ENCODE measurements around the gene A1BG. TPM values are rescaled to one million over a fixed set of nuclear protein-coding genes. Genes with fewer than 3 reads are reported as not detected.

The A1BG gene
- total RNA-seq, 2 donors from 2014 or later: 12.6 to 16.4 TPM

GRCh38 chr19:58366585-58367430 is 13.5 kb upstream of the A1BG start:
- Mint-ChIP-seq H3K4me1 (no peaks in the 10 kb centered on the region), H3K36me3 (ENCODE audit: low read depth) (peaks cover 7% of the 10 kb centered on the region), H3K27me3 (ENCODE audit: insufficient read depth) (peaks cover 2% of the 10 kb centered on the region), H3K27ac (no peak overlapping the region), H3K4me3 (no peak overlapping the region), H3K9me3 (no peaks in the 10 kb centered on the region)
- no peaks in the 10 kb centered on the region for H3K4me1 ChIP-seq (ENCODE audit: control insufficient read depth, insufficient read depth, low read length)
- WGBS, 2 experiments (ENCODE audit: insufficient coverage in 1 of 2, insufficient read length in 1 of 2): 93 to 97% methylated on average over 31 to 32 of the region's 32 CpGs
- no peaks in the 10 kb centered on the region for H3K36me3 ChIP-seq (ENCODE audit: control insufficient read depth, insufficient read depth, low read length)
- no peak for DNase-seq
- no peaks in the 10 kb centered on the region for H3K9me3 ChIP-seq (ENCODE audit: control insufficient read depth, low read length)
- H3K27me3 ChIP-seq (ENCODE audit: control insufficient read depth, insufficient read depth, low read length, poor library complexity, severe bottlenecking): no peaks in the 10 kb centered on the region
- no peak overlapping the region for H3K27ac ChIP-seq (ENCODE audit: low read depth, low read length)
- TF ChIP-seq CTCF (conservative IDR thresholded peaks at IDR 0.05): no peak
- H3K9ac ChIP-seq (ENCODE audit: extremely low read depth, low read length, poor library complexity, severe bottlenecking): no peak overlapping the region
- H3K4me3 ChIP-seq (ENCODE audit: low read length): no peak overlapping the region

- no peak for DNase-seq
- Mint-ChIP-seq H3K27me3 (ENCODE audit: insufficient read depth) (peaks cover 2% of the 10 kb centered on the region), H3K27ac (no peak overlapping the region), H3K4me3 (no peak overlapping the region), H3K9me3 (no peaks in the 10 kb centered on the region), H3K4me1 (no peaks in the 10 kb centered on the region), H3K36me3 (ENCODE audit: low read depth) (peaks cover 3% of the 10 kb centered on the region)
- no peak overlapping the region for H3K27ac ChIP-seq (ENCODE audit: low read depth, low read length)
- 92 to 93% methylated on average over 5 of the region's 5 CpGs for WGBS, 2 experiments (ENCODE audit: insufficient coverage in 1 of 2, insufficient read length in 1 of 2)
- H3K27me3 ChIP-seq (ENCODE audit: control insufficient read depth, insufficient read depth, low read length, poor library complexity, severe bottlenecking): no peaks in the 10 kb centered on the region
- H3K4me1 ChIP-seq (ENCODE audit: control insufficient read depth, insufficient read depth, low read length): no peaks in the 10 kb centered on the region
- no peak for TF ChIP-seq CTCF (conservative IDR thresholded peaks at IDR 0.05)
- H3K9ac ChIP-seq (ENCODE audit: extremely low read depth, low read length, poor library complexity, severe bottlenecking): no peak overlapping the region
- no peaks in the 10 kb centered on the region for H3K9me3 ChIP-seq (ENCODE audit: control insufficient read depth, low read length)
- no peak overlapping the region for H3K4me3 ChIP-seq (ENCODE audit: low read length)
- no peaks in the 10 kb centered on the region for H3K36me3 ChIP-seq (ENCODE audit: control insufficient read depth, insufficient read depth, low read length)
These were observed 10.9 kb upstream of the A1BG start for GRCh38 chr19:58364146-58364545.

- Histone ChIP-seq H3K36me3 (ENCODE audit: control insufficient read depth, insufficient read depth, low read length) (no peaks in the 10 kb centered on the region), H3K9ac (ENCODE audit: extremely low read depth, low read length, poor library complexity, severe bottlenecking) (peak within 1 kb of the TSS; percentile 89), H3K9me3 (ENCODE audit: control insufficient read depth, low read length) (no peaks in the 10 kb centered on the region), H3K27me3 (ENCODE audit: control insufficient read depth, insufficient read depth, low read length, poor library complexity, severe bottlenecking) (no peaks in the 10 kb centered on the region), H3K4me3 (ENCODE audit: low read length) (peak within 1 kb of the TSS; percentile 91), H3K4me1 (ENCODE audit: control insufficient read depth, insufficient read depth, low read length) (no peaks in the 10 kb centered on the region), H3K27ac (ENCODE audit: low read depth, low read length) (peak within 1 kb of the TSS; percentile 92)
- WGBS, 2 experiments (ENCODE audit: insufficient coverage in 1 of 2, insufficient read length in 1 of 2): 0% methylated on average over 31 to 74 of the region's 74 CpGs
- peak; percentile 35 for TF ChIP-seq CTCF (conservative IDR thresholded peaks at IDR 0.05)
- Mint-ChIP-seq H3K27me3 (ENCODE audit: insufficient read depth) (peaks cover 2% of the 10 kb centered on the region), H3K9me3 (no peaks in the 10 kb centered on the region), H3K27ac (peak within 1 kb of the TSS; percentile 99), H3K4me3 (peak within 1 kb of the TSS; percentile 94), H3K4me1 (no peaks in the 10 kb centered on the region), H3K36me3 (ENCODE audit: low read depth) (peaks cover 3% of the 10 kb centered on the region)
- DNase-seq: peak; percentile 99
These were observed 9.1 kb upstream of the A1BG start, which contains the start of gene ZNF497 for GRCh38 chr19:58362272-58362994. Gene ZNF497 (minus strand): TSS chr19:58362751. CDS start chr19:58357635, 5,116 bp downstream.

Data from endodermal cell (in vitro differentiated cells).